ENCODE data around the gene SMR3A.

DNA sequence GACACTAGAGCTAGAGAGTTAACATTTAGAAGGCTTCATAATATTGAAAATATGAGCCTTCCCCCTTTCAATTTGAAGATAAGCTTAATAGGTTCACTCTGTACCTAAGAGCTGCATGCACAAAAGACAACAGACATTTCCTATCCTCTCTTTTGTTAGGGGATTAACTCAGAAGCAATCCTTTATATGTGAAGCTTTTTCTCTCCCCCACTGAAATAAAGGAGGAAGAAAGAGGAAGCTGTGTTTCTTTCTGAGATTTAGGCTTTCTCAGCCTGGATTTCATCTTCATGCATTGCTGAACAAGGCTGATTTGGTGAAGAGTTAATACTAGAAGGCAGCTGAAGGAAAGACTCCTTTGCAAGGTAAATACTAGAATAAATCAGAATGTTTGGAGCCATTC, 46.8 kb upstream of the SMR3A start:
- no peak for TF ChIP-seq POLR2A (IDR thresholded peaks at IDR 0.05; ENCODE audit: low read length)
- TF ChIP-seq GATA1 (IDR thresholded peaks at IDR 0.05; ENCODE audit: low read depth, low read length) = no peak

All from erythroblast (primary cell).